HCT116 (cell line): ENCODE results near the gene RAP1GAP2. TPM values are rescaled to one million over a fixed set of nuclear protein-coding genes. Genes with fewer than 3 reads are reported as not detected.

Experiments used
- ATAC-seq: fragments of 200-7000 bp; cut with Tn5 transposase; 2 replicates; pipeline ENCODE4 v1.9.1; 2020; ENCODE audit warnings: mild to moderate bottlenecking, moderate library complexity
- BruUV-seq: library from RNA; stranded (reverse); fragments of 400-500 nt; replicated peaks from 2 replicates; lab custom pipeline; 2021; lab: Mats Ljungman, UMichigan
- CTCF ChIA-PET: fragments of 300-600 bp; sonication (Branson Sonifier 250); formaldehyde crosslinking; loops from one replicate; lab custom pipeline; 2021; ENCODE audit warnings: antibody characterized with exemption; lab: Charles Lee
- POLR2A ChIA-PET: fragments of 300-600, 350-600 bp; sonication (Branson Sonifier 250); formaldehyde crosslinking; loops from one replicate; lab custom pipeline; 2021; ENCODE audit warnings: antibody characterized with exemption; lab: Charles Lee
- RAD21 ChIA-PET, 2 experiments: fragments of 300-600 bp; sonication (Branson Sonifier 250); formaldehyde crosslinking; loops; one replicate each; lab custom pipeline; 2023; ENCODE audit warnings: low total read pairs in 2 of 2; ENCODE audit not compliant: uncharacterized antibody in 2 of 2, unreplicated experiment in 2 of 2, low non-redundant PET in 1 of 2; lab: Charles Lee
- DNase-seq: peaks from one replicate; pipeline ENCODE4 v3.0.0-alpha.2; 2010; ENCODE audit warnings: low read depth, low spot score
- H2AFZ ChIP-seq: fragments of 200-600 bp; shearing (Covaris generic), sonication (generic); 2 replicates; pipeline ENCODE4 v1.6.1; 2017; ENCODE audit warnings: low read depth, mixed run types, mixed read lengths, antibody characterized with exemption, low read length; ENCODE audit not compliant: poor library complexity, severe bottlenecking
- H3K27ac ChIP-seq: 2 replicates; pipeline ENCODE4 v1.5.1; 2012; ENCODE audit warnings: low read depth, low read length
- H3K27me3 ChIP-seq: fragments of 200-600 bp; sonication (generic); 2 replicates; pipeline ENCODE4 v1.6.1; 2016; ENCODE audit warnings: mixed run types, low read length, mixed read lengths; ENCODE audit not compliant: insufficient read depth
- H3K36me3 ChIP-seq, 2 experiments: fragments of 200-500 bp in 1 of 2; fragments of 200-600 bp in 1 of 2; sonication (Bioruptor generic) in 1 of 2; sonication (generic) in 1 of 2; 2 replicates each; pipeline versions ENCODE4 v1.5.1 to v1.6.1; 2014 to 2016; ENCODE audit warnings: low read length in 2 of 2, inconsistent platforms in 1 of 2, mixed read lengths in 1 of 2, mixed run types in 1 of 2; ENCODE audit not compliant: insufficient read depth in 2 of 2, control insufficient read depth in 1 of 2
- H3K4me1 ChIP-seq, 2 experiments: fragments of 200-600 bp in 1 of 2; sonication (generic) in 1 of 2; 2 replicates each; pipeline versions ENCODE4 v1.5.1 to v1.6.1; 2012 to 2017; ENCODE audit warnings: low read length in 2 of 2, inconsistent platforms in 1 of 2, mild to moderate bottlenecking in 1 of 2, mixed read lengths in 1 of 2, mixed run types in 1 of 2, moderate library complexity in 1 of 2; ENCODE audit not compliant: insufficient read depth in 2 of 2, control insufficient read depth in 1 of 2
- H3K4me2 ChIP-seq: fragments of 200-600 bp; sonication (generic); 2 replicates; pipeline ENCODE4 v1.6.1; 2017; ENCODE audit warnings: mixed run types, low read length, mixed read lengths
- H3K4me3 ChIP-seq, 2 experiments: fragments of 200-600 bp in 1 of 2; sonication (generic) in 1 of 2; replicated peaks in 1 of 2; 2 replicates each; pipeline ENCODE4 v1.5.1; 2011 to 2016; ENCODE audit warnings: low read length in 2 of 2, control low read depth in 1 of 2, low read depth in 1 of 2, mild to moderate bottlenecking in 1 of 2, mixed read lengths in 1 of 2, mixed run types in 1 of 2
- H3K79me2 ChIP-seq: fragments of 200-600 bp; sonication (generic); 2 replicates; pipeline ENCODE4 v1.6.1; 2017; ENCODE audit warnings: mild to moderate bottlenecking, mixed run types, low read length, moderate library complexity, mixed read lengths; ENCODE audit not compliant: insufficient read depth
- H3K9ac ChIP-seq: fragments of 200-600 bp; sonication (generic); 2 replicates; pipeline ENCODE4 v1.6.1; 2016; ENCODE audit warnings: low read length, mixed read lengths
- H3K9me2 ChIP-seq: fragments of 200-600 bp; sonication (generic), shearing (Covaris generic); 2 replicates; pipeline ENCODE4 v1.6.1; 2017; ENCODE audit warnings: mixed run types, mild to moderate bottlenecking, moderate library complexity; ENCODE audit not compliant: insufficient read depth
- H3K9me3 ChIP-seq, 2 experiments: fragments of 200-500 bp in 1 of 2; fragments of 200-600 bp in 1 of 2; sonication (Bioruptor generic) in 1 of 2; sonication (generic) in 1 of 2; 2 replicates each; pipeline ENCODE4 v1.6.1; 2014 to 2017; ENCODE audit warnings: low read length in 2 of 2, mixed read lengths in 2 of 2, inconsistent platforms in 1 of 2, low read depth in 1 of 2, mild to moderate bottlenecking in 1 of 2, mixed run types in 1 of 2, moderate library complexity in 1 of 2; ENCODE audit not compliant: control insufficient read depth in 1 of 2, insufficient read depth in 1 of 2
- H4K20me1 ChIP-seq: fragments of 200-600 bp; sonication (generic), shearing (Covaris generic); 2 replicates; pipeline ENCODE4 v1.6.1; 2017; ENCODE audit warnings: mixed run types, mild to moderate bottlenecking, moderate library complexity; ENCODE audit not compliant: insufficient read depth
- CEBPB ChIP-seq: IDR thresholded peaks from 2 replicates; pipeline ENCODE4 v1.6.1; 2012; ENCODE audit warnings: low read depth
- EGR1 ChIP-seq: IDR thresholded peaks from 2 replicates; pipeline ENCODE4 v1.6.1; 2012; ENCODE audit warnings: low read depth
- ELF1 ChIP-seq: IDR thresholded peaks from 2 replicates; pipeline ENCODE4 v1.6.1; 2012; ENCODE audit warnings: low read depth, borderline replicate concordance
- EZH2 ChIP-seq: fragments of 200-600 bp; sonication (generic); IDR thresholded peaks from 2 replicates; pipeline ENCODE4 v1.6.1; 2017; ENCODE audit warnings: antibody characterized with exemption, mixed run types
- EZH2phosphoT487 ChIP-seq: fragments of 200-600 bp; IDR thresholded peaks from 2 replicates; pipeline ENCODE4 v1.6.1; 2018; ENCODE audit warnings: antibody characterized with exemption, borderline replicate concordance
- JUND ChIP-seq: IDR thresholded peaks from 2 replicates; pipeline ENCODE4 v1.6.1; 2012
- POLR2A ChIP-seq: IDR thresholded peaks from 2 replicates; pipeline ENCODE4 v1.7.0; 2011; ENCODE audit warnings: borderline replicate concordance; ENCODE audit not compliant: insufficient read depth, insufficient read length; ENCODE audit errors: extremely low read depth
- POLR2AphosphoS5 ChIP-seq: IDR thresholded peaks from 2 replicates; pipeline ENCODE4 v1.6.1; 2011; ENCODE audit warnings: mild to moderate bottlenecking, low read depth, low read length, moderate library complexity
- RAD21 ChIP-seq: IDR thresholded peaks from 2 replicates; pipeline ENCODE4 v1.6.1; 2012; ENCODE audit warnings: low read depth, mild to moderate bottlenecking
- SIN3A ChIP-seq: IDR thresholded peaks from 2 replicates; pipeline ENCODE4 v1.6.1; 2012; ENCODE audit warnings: low read depth
- SRF ChIP-seq: IDR thresholded peaks from 2 replicates; pipeline ENCODE4 v1.6.1; 2012; ENCODE audit warnings: low read depth
- TCF7L2 ChIP-seq: IDR thresholded peaks from 2 replicates; pipeline ENCODE4 v1.7.0; 2011; ENCODE audit warnings: borderline replicate concordance, inconsistent platforms; ENCODE audit not compliant: insufficient read depth, insufficient read length; ENCODE audit errors: extremely low read depth
- YY1 ChIP-seq: IDR thresholded peaks from 2 replicates; pipeline ENCODE4 v1.6.1; 2011; ENCODE audit warnings: low read length, low read depth, moderate library complexity, mild to moderate bottlenecking; ENCODE audit not compliant: insufficient replicate concordance; ENCODE audit errors: extremely low read depth
- ZFX ChIP-seq: fragments of 450-650 bp; IDR thresholded peaks from 2 replicates; pipeline ENCODE4 v1.6.1; 2017
- intact Hi-C: fragments of 100-400 bp; cut with micrococcal nuclease; formaldehyde crosslinking; loops from 2 replicates; pipeline ENCODE4 v1.10.0; 2022
- total RNA-seq: library from RNA; stranded (reverse); gene quantifications from one replicate; pipeline ENCODE4 v1.2.1, GENCODE V29; 2021; ENCODE audit not compliant: unreplicated experiment
- TF ChIP-seq, protein P1 (sequence below): IDR thresholded peaks from 2 replicates; pipeline ENCODE4 v1.6.1; 2012

The RAP1GAP2 gene
- total RNA-seq, 1 experiment from 2014 or later = 54.6 TPM

DNA sequence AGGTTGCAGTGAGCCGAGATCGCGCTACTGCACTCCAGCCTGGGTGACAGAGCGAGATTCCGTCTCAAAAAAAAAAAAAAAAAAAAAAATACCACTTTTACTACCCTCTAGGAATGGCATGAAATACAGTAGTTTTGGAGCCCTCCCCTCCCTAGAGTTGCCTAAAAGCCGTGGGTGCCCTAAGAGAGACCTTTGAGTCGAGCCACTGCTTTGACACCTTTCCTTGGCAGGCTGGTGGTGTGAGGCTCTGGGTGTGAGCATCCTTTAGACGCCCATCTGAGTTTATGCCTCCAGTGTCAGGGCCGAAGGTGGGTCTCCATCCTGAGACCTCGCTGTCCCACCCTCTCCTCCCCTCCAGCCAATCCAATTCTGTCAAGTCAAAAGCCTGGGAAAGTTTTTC, 46.2 kb downstream of the RAP1GAP2 start:
- ATAC-seq = no peak
- Histone ChIP-seq H3K9me2 (no peaks in the 10 kb centered on the region), H2AFZ (no peak overlapping the region), H3K4me2 (no peak overlapping the region), H4K20me1 (no peaks in the 10 kb centered on the region), H3K4me3 (no peak overlapping the region)
- no peak for DNase-seq
- ChIA-PET CTCF (no interaction called here), RAD21 (no interaction called here)
- BruUV-seq = no TSS peak
- TF ChIP-seq SRF (no peak), JUND (no peak), POLR2AphosphoS5 (no peak), RAD21 (no peak), EGR1 (no peak), EZH2 (no peak), ZFX (no peak), EZH2phosphoT487 (no peak), CEBPB (no peak), SIN3A (no peak), ELF1 (no peak), YY1 (no peak), POLR2A (no peak), TCF7L2 (no peak)
- TF ChIP-seq, protein P1, sequence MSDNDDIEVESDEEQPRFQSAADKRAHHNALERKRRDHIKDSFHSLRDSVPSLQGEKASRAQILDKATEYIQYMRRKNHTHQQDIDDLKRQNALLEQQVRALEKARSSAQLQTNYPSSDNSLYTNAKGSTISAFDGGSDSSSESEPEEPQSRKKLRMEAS = no peak
- TF ChIP-seq, all 23 proteins: peak for 0
- Histone ChIP-seq H3K27me3 (no peaks in the 10 kb centered on the region), H3K27ac (no peak overlapping the region), H3K79me2 (no peaks in the 10 kb centered on the region), H3K4me1 (no peaks in the 10 kb centered on the region; a peak in 1 of 4 replicates), H3K9ac (no peak overlapping the region), H3K36me3 (no peaks in the 10 kb centered on the region), H3K9me3 (no peaks in the 10 kb centered on the region)
- POLR2A ChIA-PET = no interaction called here
- intact Hi-C loops = no loop called here
